H1 (cell line): Measurements from ENCODE around the gene THOC5. TPM values are rescaled to one million over a fixed set of nuclear protein-coding genes. Genes with fewer than 3 reads are reported as not detected.

Source experiments
- CTCF ChIA-PET: fragments of 300-600 bp; sonication (Branson Sonifier 250); formaldehyde crosslinking; loops from one replicate; lab custom pipeline; 2021; ENCODE audit not compliant: partially characterized antibody; lab: Charles Lee
- POLR2A ChIA-PET: fragments of 300-600 bp; sonication (Branson Sonifier 250); formaldehyde crosslinking; loops from one replicate; lab custom pipeline; 2021; ENCODE audit warnings: inconsistent platforms; ENCODE audit not compliant: partially characterized antibody; lab: Charles Lee
- DNase-seq, 2 experiments: peaks; one replicate each; pipeline versions ENCODE4 v3.0.0 to v3.0.0-alpha.2; 2010 to 2022; ENCODE audit warnings: low spot score in 2 of 2, low read depth in 1 of 2, mixed read lengths in 1 of 2
- FAIRE-seq: peaks from 2 replicates; lab custom pipeline; 2011; peaks lifted over from hg19 to GRCh38; lab: Jason Lieb, UNC
- H2AFZ ChIP-seq: 2 replicates; pipeline ENCODE4 v1.8.1; 2012; ENCODE audit warnings: low read length, inconsistent platforms
- H2AK5ac ChIP-seq: 2 replicates; pipeline ENCODE4 v1.6.1; 2013; ENCODE audit warnings: low read depth, low read length
- H2BK120ac ChIP-seq: replicated peaks from 2 replicates; pipeline ENCODE3; 2013; ENCODE audit warnings: low read depth, low read length, inconsistent platforms
- H2BK12ac ChIP-seq: 2 replicates; pipeline ENCODE4 v1.6.1; 2013; ENCODE audit warnings: low read depth, low read length
- H2BK15ac ChIP-seq: 2 replicates; pipeline ENCODE4 v1.6.1; 2013; ENCODE audit warnings: low read length
- H2BK20ac ChIP-seq: 2 replicates; pipeline ENCODE4 v1.6.1; 2013; ENCODE audit warnings: low read length
- H2BK5ac ChIP-seq: 2 replicates; pipeline ENCODE4 v1.6.1; 2013; ENCODE audit warnings: low read depth, low read length
- H3K14ac ChIP-seq: 2 replicates; pipeline ENCODE4 v1.6.1; 2013; ENCODE audit warnings: inconsistent platforms; ENCODE audit not compliant: insufficient read length
- H3K18ac ChIP-seq: 2 replicates; pipeline ENCODE4 v1.6.1; 2013; ENCODE audit warnings: low read length; ENCODE audit errors: extremely low read depth
- H3K23ac ChIP-seq: 2 replicates; pipeline ENCODE4 v1.6.1; 2013; ENCODE audit warnings: inconsistent platforms; ENCODE audit not compliant: insufficient read length
- H3K23me2 ChIP-seq: 2 replicates; pipeline ENCODE4 v1.6.1; 2013; ENCODE audit warnings: low read depth, low read length
- H3K27ac ChIP-seq: 2 replicates; pipeline ENCODE4 v1.6.1; 2011; ENCODE audit warnings: low read depth, low read length, inconsistent platforms
- H3K27me3 ChIP-seq, 4 experiments: replicated peaks in 1 of 4; 1 replicate in 1 of 4; 2 replicates in 3 of 4; pipeline versions ENCODE4 v1.6.1 to v1.8.1; 2011 to 2013; ENCODE audit warnings: low read length in 3 of 4, mild to moderate bottlenecking in 3 of 4, inconsistent platforms in 2 of 4, mixed read lengths in 2 of 4, moderate library complexity in 1 of 4; ENCODE audit not compliant: control insufficient read depth in 3 of 4, insufficient read depth in 3 of 4; ENCODE audit errors: extremely low read depth in 1 of 4
- H3K36me3 ChIP-seq, 4 experiments: 2 replicates each; pipeline versions ENCODE4 v1.6.1 to v1.8.1; 2011 to 2013; ENCODE audit warnings: mild to moderate bottlenecking in 4 of 4, low read length in 3 of 4, moderate library complexity in 2 of 4, control low read depth in 1 of 4, inconsistent platforms in 1 of 4; ENCODE audit not compliant: insufficient read depth in 4 of 4, control insufficient read depth in 2 of 4
- H3K4ac ChIP-seq: replicated peaks from 2 replicates; pipeline ENCODE3; 2013; ENCODE audit warnings: low read length, low read depth, mixed read lengths, inconsistent platforms; ENCODE audit not compliant: insufficient read length
- H3K4me1 ChIP-seq, 4 experiments: replicated peaks in 1 of 4; 1 replicate in 1 of 4; 2 replicates in 3 of 4; pipeline versions ENCODE4 v1.6.1 to v1.8.1; 2011 to 2013; ENCODE audit warnings: low read length in 3 of 4, inconsistent platforms in 2 of 4, mixed read lengths in 1 of 4; ENCODE audit not compliant: insufficient read depth in 4 of 4, control insufficient read depth in 3 of 4
- H3K4me2 ChIP-seq, 2 experiments: 2 replicates each; pipeline versions ENCODE4 v1.6.1 to v1.8.1; 2011 to 2013; ENCODE audit warnings: low read depth in 2 of 2, low read length in 2 of 2, control low read depth in 1 of 2, inconsistent platforms in 1 of 2, mild to moderate bottlenecking in 1 of 2; ENCODE audit not compliant: insufficient read depth in 1 of 2
- H3K4me3 ChIP-seq, 4 experiments: fragments of 200-600, 300-600 bp in 1 of 4; sonication (generic), shearing (Covaris generic), sonication (Bioruptor Twin) in 1 of 4; 2 replicates each; pipeline versions ENCODE4 v1.5.1 to v1.8.1; 2011 to 2016; ENCODE audit warnings: low read length in 4 of 4, low read depth in 3 of 4, control low read depth in 2 of 4, inconsistent platforms in 2 of 4, mild to moderate bottlenecking in 2 of 4, mixed read lengths in 1 of 4, moderate library complexity in 1 of 4; ENCODE audit not compliant: insufficient read depth in 2 of 4; ENCODE audit errors: extremely low read depth in 1 of 4
- H3K56ac ChIP-seq: replicated peaks from 2 replicates; pipeline ENCODE3; 2013; ENCODE audit warnings: low read depth, mild to moderate bottlenecking, mixed read lengths, low read length, inconsistent platforms; ENCODE audit not compliant: insufficient read length
- H3K79me1 ChIP-seq: 2 replicates; pipeline ENCODE4 v1.6.1; 2013; ENCODE audit warnings: low read depth, low read length, control low read depth
- H3K79me2 ChIP-seq, 2 experiments: 2 replicates each; pipeline versions ENCODE4 v1.6.1 to v1.8.1; 2012 to 2013; ENCODE audit warnings: low read length in 2 of 2, mild to moderate bottlenecking in 2 of 2, inconsistent platforms in 1 of 2; ENCODE audit not compliant: insufficient read depth in 2 of 2, control insufficient read depth in 1 of 2
- H3K9ac ChIP-seq, 4 experiments: replicated peaks in 1 of 4; 1 replicate in 1 of 4; 2 replicates in 3 of 4; pipeline versions ENCODE4 v1.6.1 to v1.8.1; 2011 to 2013; ENCODE audit warnings: low read depth in 3 of 4, low read length in 3 of 4, control low read depth in 2 of 4, mild to moderate bottlenecking in 2 of 4, moderate library complexity in 2 of 4, inconsistent platforms in 1 of 4; ENCODE audit errors: extremely low read depth in 1 of 4
- H3K9me3 ChIP-seq, 2 experiments: 2 replicates each; pipeline versions ENCODE4 v1.6.1 to v1.8.1; 2012 to 2013; ENCODE audit warnings: mild to moderate bottlenecking in 2 of 2, moderate library complexity in 2 of 2, control low read depth in 1 of 2, inconsistent platforms in 1 of 2, low read depth in 1 of 2, low read length in 1 of 2, mixed read lengths in 1 of 2; ENCODE audit not compliant: insufficient read depth in 2 of 2
- H4K20me1 ChIP-seq, 2 experiments: replicated peaks in 1 of 2; 2 replicates each; pipeline versions ENCODE3 to v1.8.1; 2011 to 2013; ENCODE audit warnings: inconsistent platforms in 2 of 2, low read length in 2 of 2, mild to moderate bottlenecking in 1 of 2; ENCODE audit not compliant: insufficient read depth in 2 of 2, control insufficient read depth in 1 of 2
- H4K5ac ChIP-seq: 2 replicates; pipeline ENCODE4 v1.6.1; 2013; ENCODE audit warnings: low read length, low read depth, mixed read lengths, inconsistent platforms; ENCODE audit not compliant: insufficient read length
- H4K8ac ChIP-seq: 2 replicates; pipeline ENCODE4 v1.8.0; 2013; ENCODE audit warnings: mild to moderate bottlenecking, moderate library complexity, low read length, inconsistent platforms; ENCODE audit not compliant: insufficient read depth; ENCODE audit errors: extremely low read depth
- H4K91ac ChIP-seq: replicated peaks from 2 replicates; pipeline ENCODE3; 2013; ENCODE audit warnings: low read length, mixed read lengths, inconsistent platforms; ENCODE audit not compliant: insufficient read length
- BACH1 ChIP-seq: IDR thresholded peaks from 2 replicates; pipeline ENCODE4 v1.6.1; 2012; ENCODE audit warnings: low read length, improper control_type of control experiment
- CBX8 ChIP-seq: fragments of 300-800, 300-1000 bp; sonication (generic); IDR thresholded peaks from 2 replicates; pipeline ENCODE4 v1.7.1; 2016; ENCODE audit warnings: low read depth, low read length, borderline replicate concordance
- CREB1 ChIP-seq: IDR thresholded peaks from 2 replicates; pipeline ENCODE4 v1.6.1; 2012; ENCODE audit warnings: inconsistent platforms
- HDAC6 ChIP-seq: IDR thresholded peaks from one replicate; pipeline ENCODE4 v1.7.1; 2012; ENCODE audit warnings: low read depth, mild to moderate bottlenecking, inconsistent platforms, low read length, moderate library complexity
- JUN ChIP-seq: IDR thresholded peaks from 2 replicates; pipeline ENCODE4 v1.6.1; 2011; ENCODE audit warnings: low read depth, mild to moderate bottlenecking, improper control_type of control experiment, low read length
- RXRA ChIP-seq: IDR thresholded peaks from 2 replicates; pipeline ENCODE4 v1.6.1; 2011; ENCODE audit warnings: low read depth, mild to moderate bottlenecking, low read length, moderate library complexity; ENCODE audit not compliant: insufficient read depth
- SP1 ChIP-seq: IDR thresholded peaks from 2 replicates; pipeline ENCODE4 v1.6.1; 2011; ENCODE audit warnings: low read depth, low read length
- TBP ChIP-seq: IDR thresholded peaks from 2 replicates; pipeline ENCODE4 v1.6.1; 2011; ENCODE audit warnings: low read depth, low read length, improper control_type of control experiment
- WGBS, 2 experiments: shearing (Covaris generic) in 1 of 2; methylation state at CpG; one replicate each; pipeline versions ENCODE4 v1.1.6 to v1.1.7; 2013 to 2015; ENCODE audit warnings: low lambda C conversion rate in 2 of 2, mixed read lengths in 2 of 2, inconsistent platforms in 1 of 2, low coverage in 1 of 2, missing lambda C conversion rate in 1 of 2; ENCODE audit not compliant: insufficient replicate concordance in 2 of 2, insufficient coverage in 1 of 2, insufficient read length in 1 of 2; ENCODE audit errors: extremely low coverage in 1 of 2, missing lambda C conversion rate in 1 of 2; 5-methylcytosine and 5-hydroxymethylcytosine counted together
- polyA plus RNA-seq, 7 experiments: library from polyadenylated mRNA; depleted of rRNA in 3 of 7; stranded (reverse) in 5 of 7; unstranded in 2 of 7; fragments of >200 nt in 5 of 7; fragments of 200-250 nt in 2 of 7; gene quantifications; 1 replicate in 5 of 7; 2 replicates in 1 of 7; 4 replicates in 1 of 7; pipeline versions ENCODE4 v1.2.1 to v1.2.3, GENCODE V29; 2011 to 2013; ENCODE audit warnings: missing spikeins in 2 of 7, mixed read lengths in 2 of 7
- total RNA-seq: library from RNA; stranded (reverse); fragmentation: NEBNext Ultra II Directional; extraction: Animal tissue kit (Norgen Biotek cat#: 25700); gene quantifications from 2 replicates; pipeline ENCODE4 v1.2.1, GENCODE V29; 2021

The THOC5 gene
- total and polyA plus RNA-seq, 2 of the 8 experiments (the other 6 are each of a cell fraction or from before 2014, with no cell fraction given): 27.7 to 65.7 TPM

GRCh38 chr22:29570456-29570855 lies 16.9 kb upstream of the THOC5 start:
- Histone ChIP-seq H3K23me2 (no peaks in the 10 kb centered on the region), H2BK120ac (no peak overlapping the region), H3K4me2 (no peak overlapping the region), H4K5ac (no peak overlapping the region), H3K23ac (no peak overlapping the region), H3K9ac (no peak overlapping the region), H2BK15ac (no peak overlapping the region), H3K9me3 (no peaks in the 10 kb centered on the region), H3K4me3 (no peak overlapping the region), H3K56ac (no peak overlapping the region), H3K79me2 (no peaks in the 10 kb centered on the region), H4K20me1 (peaks cover 0 to 12% of the 10 kb centered on the region in 2 experiments), H2BK20ac (no peak overlapping the region), H3K36me3 (peaks cover 6 to 42% (median 30%) of the 10 kb centered on the region in 4 experiments), H2BK12ac (no peak overlapping the region), H2AFZ (no peak overlapping the region), H3K27me3 (no peaks in the 10 kb centered on the region), H3K18ac (no peak overlapping the region), H3K79me1 (no peaks in the 10 kb centered on the region; the same call in 1 of the 2 replicates), H4K91ac (no peak overlapping the region), H2BK5ac (no peak overlapping the region), H3K4me1 (no peaks in the 10 kb centered on the region), H4K8ac (no peak overlapping the region), H2AK5ac (no peak overlapping the region), H3K27ac (no peak overlapping the region), H3K14ac (no peak overlapping the region), H3K4ac (no peak overlapping the region)
- DNase-seq (no peak), FAIRE-seq (no peak)
- TF ChIP-seq BACH1: no peak
- TF ChIP-seq CBX8: no peak
- no peak for TF ChIP-seq SP1
- no peak for TF ChIP-seq TBP
- TF ChIP-seq HDAC6: no peak
- TF ChIP-seq JUN: no peak
- TF ChIP-seq RXRA: no peak
- TF ChIP-seq CREB1: no peak
- ChIA-PET CTCF (no interaction called here), POLR2A (interaction anchor here (1.6 to 3.2 kb wide), 4 partner anchors 9 to 16 kb away, joined by 7 to 21 read pairs (median 10); partner anchors contain the start of genes NIPSNAP1 and THOC5)
- WGBS, 2 experiments: 88% methylated on average over 5 of the region's 7 CpGs; no CpG with 5 or more reads in 1 of the 2 experiments
